ENCODE measurements around the gene RFX8.

- no peak for TF ChIP-seq CTCF (IDR thresholded peaks at IDR 0.05)
- no peak for TF ChIP-seq POLR2AphosphoS2 (conservative IDR thresholded peaks at IDR 0.05; ENCODE audit: low read length)
- no peak for TF ChIP-seq RFX5 (IDR thresholded peaks at IDR 0.05)
- TF ChIP-seq POLR2A (IDR thresholded peaks at IDR 0.05; ENCODE audit: low read length), result no peak
- TF ChIP-seq HOXA7 (CRISPR knock-in tag; IDR thresholded peaks at IDR 0.05), result no peak
- no peak for TF ChIP-seq RAD21 (conservative IDR thresholded peaks at IDR 0.05 in 1 of 2, IDR thresholded peaks at IDR 0.05 in 1 of 2)
- no peak for TF ChIP-seq EP300 (IDR thresholded peaks at IDR 0.05)
- TF ChIP-seq HDAC2 (IDR thresholded peaks at IDR 0.05), result no peak
- TF ChIP-seq, protein P1, sequence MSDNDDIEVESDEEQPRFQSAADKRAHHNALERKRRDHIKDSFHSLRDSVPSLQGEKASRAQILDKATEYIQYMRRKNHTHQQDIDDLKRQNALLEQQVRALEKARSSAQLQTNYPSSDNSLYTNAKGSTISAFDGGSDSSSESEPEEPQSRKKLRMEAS (IDR thresholded peaks at IDR 0.05), result no peak
- no peak for TF ChIP-seq SMC3 (IDR thresholded peaks at IDR 0.05)
Measured at GRCh38 chr2:101428422-101429176, 46.3 kb downstream of the RFX8 start.
